Central memory CD8-positive, alpha-beta T cell (primary cell): ENCODE results near the gene PRKCD.

Source experiments
- ATAC-seq: fragments of 150-1000 bp; cut with Tn5 transposase; replicated peaks from 2 replicates; pipeline ENCODE4 v1.10.0; 2022; ENCODE audit warnings: mild to moderate bottlenecking, moderate FRiP score, moderate number of reproducible peaks; ENCODE audit not compliant: poor library complexity, severe bottlenecking; ENCODE audit errors: extremely low read depth
- DNase-seq, 2 donors: peaks; one replicate each; pipeline ENCODE4 v3.0.0; 2021; ENCODE audit warnings: low spot score in 2 of 2
- H3K27ac Mint-ChIP-seq: one replicate; pipeline ENCODE4 v1.8.0; 2022; ENCODE audit warnings: low read depth, mild to moderate bottlenecking, moderate library complexity, mixed read lengths
- H3K27me3 Mint-ChIP-seq: one replicate; pipeline ENCODE4 v1.8.0; 2022; ENCODE audit warnings: mixed read lengths
- H3K36me3 Mint-ChIP-seq: one replicate; pipeline ENCODE4 v1.8.0; 2022; ENCODE audit warnings: mild to moderate bottlenecking, moderate library complexity, mixed read lengths; ENCODE audit not compliant: insufficient read depth
- H3K4me1 Mint-ChIP-seq: one replicate; pipeline ENCODE4 v1.8.0; 2022; ENCODE audit warnings: mixed read lengths
- H3K4me3 Mint-ChIP-seq: one replicate; pipeline ENCODE4 v1.8.0; 2022; ENCODE audit warnings: mild to moderate bottlenecking, moderate library complexity, mixed read lengths
- H3K9me3 Mint-ChIP-seq: one replicate; pipeline ENCODE4 v1.8.0; 2022; ENCODE audit warnings: mixed read lengths

PRKCD gene

DNA sequence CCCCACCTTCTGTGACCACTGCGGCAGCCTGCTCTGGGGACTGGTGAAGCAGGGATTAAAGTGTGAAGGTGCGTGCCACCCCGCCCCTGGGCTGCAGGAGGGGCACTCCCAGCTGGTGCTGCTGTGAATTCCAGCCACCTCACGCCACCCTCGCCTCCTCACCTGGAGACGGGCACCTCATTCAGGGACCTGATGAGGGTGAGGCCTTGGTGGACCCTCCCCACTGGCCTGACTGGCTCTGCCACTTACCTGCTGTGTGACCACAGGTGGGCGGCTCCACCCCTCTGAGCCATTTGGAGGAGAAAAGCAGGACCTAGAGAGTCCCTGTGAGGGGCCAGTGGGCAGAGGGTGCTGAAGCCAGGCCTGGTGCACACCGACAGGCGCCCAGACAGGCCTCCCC is 22.5 kb downstream of the PRKCD start:
- Mint-ChIP-seq H3K36me3 (peaks cover 50% of the 10 kb centered on the region), H3K4me1 (peaks cover 5% of the 10 kb centered on the region), H3K4me3 (no peak overlapping the region), H3K27me3 (no peaks in the 10 kb centered on the region), H3K9me3 (no peaks in the 10 kb centered on the region), H3K27ac (no peak overlapping the region)
- no peak for DNase-seq
- no peak for ATAC-seq

DNA sequence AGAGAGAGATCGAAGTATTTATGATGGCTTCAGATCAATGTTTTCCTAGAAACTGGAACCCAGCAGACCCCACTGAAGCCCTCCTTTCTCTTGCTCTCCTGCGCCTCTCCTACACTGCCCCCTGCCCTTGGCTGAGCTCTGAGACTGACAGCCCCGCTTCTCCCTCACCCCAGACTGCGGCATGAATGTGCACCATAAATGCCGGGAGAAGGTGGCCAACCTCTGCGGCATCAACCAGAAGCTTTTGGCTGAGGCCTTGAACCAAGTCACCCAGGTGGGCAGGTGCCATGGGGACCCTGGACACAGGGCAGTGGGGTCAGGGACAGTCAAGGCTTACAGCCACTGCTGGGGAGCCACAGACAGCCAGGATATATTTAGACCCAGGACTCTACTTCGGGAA is 23.7 kb downstream of the PRKCD start:
- Mint-ChIP-seq H3K27me3 (no peaks in the 10 kb centered on the region), H3K4me1 (no peaks in the 10 kb centered on the region), H3K36me3 (peaks cover 49% of the 10 kb centered on the region), H3K4me3 (no peak overlapping the region), H3K27ac (peak overlapping the region; percentile 77), H3K9me3 (no peaks in the 10 kb centered on the region)
- ATAC-seq (no peak), DNase-seq (no peak)

DNA sequence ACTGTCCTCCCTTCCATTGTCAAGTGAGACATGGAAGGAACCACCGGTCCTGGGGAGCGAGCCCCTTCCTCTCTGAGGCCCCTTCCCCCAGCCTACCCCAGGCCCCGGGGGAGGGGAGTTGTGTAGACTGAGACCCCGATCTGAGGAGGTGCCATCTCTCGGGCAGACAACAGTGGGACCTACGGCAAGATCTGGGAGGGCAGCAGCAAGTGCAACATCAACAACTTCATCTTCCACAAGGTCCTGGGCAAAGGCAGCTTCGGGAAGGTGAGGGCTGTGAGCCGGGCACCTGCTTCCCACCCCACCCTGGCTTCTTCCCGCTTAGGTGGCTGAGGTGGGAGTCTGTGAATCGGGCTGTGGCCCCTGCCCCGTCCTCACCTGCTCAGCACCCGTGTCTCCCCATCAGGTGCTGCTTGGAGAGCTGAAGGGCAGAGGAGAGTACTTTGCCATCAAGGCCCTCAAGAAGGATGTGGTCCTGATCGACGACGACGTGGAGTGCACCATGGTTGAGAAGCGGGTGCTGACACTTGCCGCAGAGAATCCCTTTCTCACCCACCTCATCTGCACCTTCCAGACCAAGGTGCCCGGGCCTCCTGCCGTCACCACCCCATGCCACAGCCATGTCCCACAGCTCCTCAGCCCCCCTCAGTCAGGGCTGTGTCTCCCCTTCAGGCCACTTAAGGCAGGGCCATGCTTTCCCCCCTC is 24.9 kb downstream of the PRKCD start:
- H3K9me3 Mint-ChIP-seq: no peaks in the 10 kb centered on the region
- H3K27me3 Mint-ChIP-seq: no peaks in the 10 kb centered on the region
- no peak overlapping the region for H3K27ac Mint-ChIP-seq
- H3K36me3 Mint-ChIP-seq: peaks cover 53% of the 10 kb centered on the region
- no peak overlapping the region for H3K4me3 Mint-ChIP-seq
- H3K4me1 Mint-ChIP-seq: no peaks in the 10 kb centered on the region
- ATAC-seq (no peak), DNase-seq (no peak)

DNA sequence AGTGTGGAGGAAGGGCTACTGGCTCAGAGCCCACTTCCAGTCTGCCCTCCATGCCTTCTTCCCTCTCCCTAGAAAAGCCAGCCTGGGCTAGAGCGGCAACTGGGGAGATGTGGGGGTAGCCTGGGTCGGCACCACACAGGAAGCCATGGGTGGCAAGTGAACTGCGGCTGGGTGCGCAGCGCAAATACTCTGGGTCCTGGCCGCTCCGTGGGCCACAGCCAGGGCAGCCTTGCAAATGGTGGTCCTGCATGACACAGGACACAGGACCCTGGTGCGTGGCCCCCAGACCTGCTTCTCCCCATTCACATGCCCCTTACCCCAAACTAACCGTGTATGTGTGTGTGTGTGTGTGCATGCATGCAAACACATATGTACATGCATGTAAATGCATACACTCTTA is 25.7 kb downstream of the PRKCD start:
- H3K4me3 Mint-ChIP-seq: no peak overlapping the region
- no peaks in the 10 kb centered on the region for H3K4me1 Mint-ChIP-seq
- H3K27ac Mint-ChIP-seq: no peak overlapping the region
- no peaks in the 10 kb centered on the region for H3K9me3 Mint-ChIP-seq
- DNase-seq: no peak
- ATAC-seq: no peak
- no peaks in the 10 kb centered on the region for H3K27me3 Mint-ChIP-seq
- peaks cover 47% of the 10 kb centered on the region for H3K36me3 Mint-ChIP-seq

DNA sequence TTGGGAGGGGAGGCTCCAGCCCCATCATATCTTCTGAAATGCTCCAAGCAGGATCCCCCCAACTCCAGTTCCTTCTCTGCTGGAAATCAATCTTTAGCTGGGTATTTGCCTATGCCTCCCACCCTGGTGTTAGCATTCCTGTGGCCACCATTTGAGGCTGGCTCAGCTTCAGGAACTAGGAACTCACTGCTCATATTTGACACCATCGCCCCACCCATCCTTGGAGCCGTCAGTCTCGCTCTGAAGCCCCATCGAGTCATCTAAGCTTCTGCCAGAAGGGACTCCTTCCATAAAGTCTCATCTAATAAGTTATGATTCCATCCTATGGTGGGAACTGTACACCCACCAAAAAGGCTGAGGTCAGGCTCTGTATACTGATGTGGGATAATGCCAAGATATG is 26.4 kb downstream of the PRKCD start:
- no peak for DNase-seq
- Mint-ChIP-seq H3K27me3 (no peaks in the 10 kb centered on the region), H3K27ac (no peak overlapping the region), H3K9me3 (no peaks in the 10 kb centered on the region), H3K36me3 (peaks cover 46% of the 10 kb centered on the region), H3K4me3 (no peak overlapping the region), H3K4me1 (no peaks in the 10 kb centered on the region)
- ATAC-seq: no peak

DNA sequence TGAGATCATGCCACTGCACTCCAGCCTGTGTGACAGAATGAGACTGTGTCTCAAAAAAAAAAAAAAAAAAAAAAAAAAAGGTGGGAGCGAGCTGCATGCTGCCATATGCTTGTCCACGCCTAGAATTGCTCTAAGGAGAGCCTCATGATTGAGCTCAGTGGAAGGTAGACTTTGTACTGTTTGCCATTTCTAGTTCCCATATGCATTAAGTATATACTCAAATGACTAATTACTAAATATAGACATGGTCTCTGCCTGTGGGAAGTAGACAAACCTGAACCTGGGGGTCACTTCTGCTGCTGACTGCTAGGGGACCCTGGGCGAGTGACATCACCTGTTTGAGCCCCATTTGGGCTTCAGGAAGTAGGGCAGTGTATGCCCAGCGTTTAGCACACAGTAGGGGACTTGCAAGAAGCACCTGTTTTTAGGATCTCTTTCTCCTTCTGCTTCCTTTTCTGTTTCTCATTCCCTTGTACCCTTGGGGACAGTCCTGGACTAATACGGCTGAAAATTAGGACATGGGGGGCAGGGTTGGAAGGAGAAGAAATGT is 27.2 kb downstream of the PRKCD start:
- Mint-ChIP-seq H3K36me3 (peaks cover 52% of the 10 kb centered on the region), H3K27me3 (no peaks in the 10 kb centered on the region), H3K4me1 (peaks cover 6% of the 10 kb centered on the region), H3K9me3 (no peaks in the 10 kb centered on the region), H3K27ac (no peak overlapping the region), H3K4me3 (no peak overlapping the region)
- DNase-seq (no peak), ATAC-seq (no peak)

DNA sequence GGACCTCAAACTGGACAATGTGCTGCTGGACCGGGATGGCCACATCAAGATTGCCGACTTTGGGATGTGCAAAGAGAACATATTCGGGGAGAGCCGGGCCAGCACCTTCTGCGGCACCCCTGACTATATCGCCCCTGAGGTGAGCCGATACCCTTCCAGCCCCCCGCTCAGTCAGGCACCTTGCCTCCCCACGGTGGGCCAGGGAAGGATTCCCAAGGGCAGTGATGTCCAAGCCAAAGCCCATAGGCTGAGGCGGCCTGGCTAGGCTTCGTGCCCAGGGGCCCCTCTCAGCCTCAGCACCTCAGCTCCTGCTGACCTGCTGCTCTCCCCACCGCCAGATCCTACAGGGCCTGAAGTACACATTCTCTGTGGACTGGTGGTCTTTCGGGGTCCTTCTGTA is 27.7 kb downstream of the PRKCD start:
- Mint-ChIP-seq H3K36me3 (peaks cover 52% of the 10 kb centered on the region), H3K4me1 (peaks cover 6% of the 10 kb centered on the region), H3K9me3 (no peaks in the 10 kb centered on the region), H3K4me3 (no peak overlapping the region), H3K27ac (no peak overlapping the region), H3K27me3 (no peaks in the 10 kb centered on the region)
- ATAC-seq (no peak), DNase-seq (no peak)

DNA sequence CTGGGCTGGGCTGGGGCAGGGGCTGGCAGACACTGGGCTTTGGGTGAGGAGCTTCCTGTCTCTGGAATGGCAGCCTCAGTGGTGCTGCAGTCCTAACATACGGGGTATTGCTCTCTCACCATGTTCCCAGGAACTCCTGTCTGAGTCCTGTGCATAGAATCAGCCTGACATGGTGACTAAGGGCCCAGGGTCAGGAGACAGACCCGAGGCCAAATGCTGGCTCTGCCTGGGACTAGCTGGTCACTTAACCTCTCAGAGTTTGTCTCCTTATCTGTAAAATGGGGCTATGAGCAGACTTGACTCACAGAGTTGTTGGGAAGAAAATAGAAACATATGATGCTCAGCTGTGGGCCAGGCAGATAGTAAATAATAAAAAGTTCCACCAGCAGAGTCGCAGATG is 28.3 kb downstream of the PRKCD start:
- H3K4me1 Mint-ChIP-seq: peaks cover 6% of the 10 kb centered on the region
- H3K27ac Mint-ChIP-seq: no peak overlapping the region
- DNase-seq: no peak

DNA sequence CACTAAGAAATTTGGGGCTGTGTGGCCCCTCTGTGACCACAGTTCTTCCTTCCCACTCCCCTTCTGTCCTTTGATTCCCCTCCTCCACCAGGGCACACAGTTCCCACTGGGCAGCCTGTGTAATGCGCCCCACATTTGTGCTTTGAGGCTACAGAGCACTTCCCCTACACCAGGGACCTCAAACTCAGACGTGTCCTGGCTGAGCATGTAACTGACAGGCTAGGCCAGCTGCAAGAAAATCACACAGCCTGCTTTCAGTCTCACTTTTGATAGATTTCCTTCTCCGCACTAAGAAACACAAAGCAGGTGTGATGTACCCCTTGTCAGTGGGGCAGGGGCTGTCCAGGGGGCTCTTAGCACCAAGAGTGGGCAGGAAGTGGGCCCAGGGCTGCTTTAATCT is 29.6 kb downstream of the PRKCD start:
- Mint-ChIP-seq H3K27me3 (no peaks in the 10 kb centered on the region), H3K27ac (peak overlapping the region; percentile 51), H3K9me3 (no peaks in the 10 kb centered on the region), H3K36me3 (peaks cover 40% of the 10 kb centered on the region), H3K4me1 (peaks cover 14% of the 10 kb centered on the region), H3K4me3 (no peak overlapping the region)
- ATAC-seq (no peak), DNase-seq (no peak)

More for the DNA sequence above, 28.3 kb downstream of the PRKCD start:
- H3K4me3 Mint-ChIP-seq: no peak overlapping the region
- no peaks in the 10 kb centered on the region for H3K27me3 Mint-ChIP-seq
- H3K9me3 Mint-ChIP-seq: no peaks in the 10 kb centered on the region
- ATAC-seq: no peak
- peaks cover 47% of the 10 kb centered on the region for H3K36me3 Mint-ChIP-seq

DNA sequence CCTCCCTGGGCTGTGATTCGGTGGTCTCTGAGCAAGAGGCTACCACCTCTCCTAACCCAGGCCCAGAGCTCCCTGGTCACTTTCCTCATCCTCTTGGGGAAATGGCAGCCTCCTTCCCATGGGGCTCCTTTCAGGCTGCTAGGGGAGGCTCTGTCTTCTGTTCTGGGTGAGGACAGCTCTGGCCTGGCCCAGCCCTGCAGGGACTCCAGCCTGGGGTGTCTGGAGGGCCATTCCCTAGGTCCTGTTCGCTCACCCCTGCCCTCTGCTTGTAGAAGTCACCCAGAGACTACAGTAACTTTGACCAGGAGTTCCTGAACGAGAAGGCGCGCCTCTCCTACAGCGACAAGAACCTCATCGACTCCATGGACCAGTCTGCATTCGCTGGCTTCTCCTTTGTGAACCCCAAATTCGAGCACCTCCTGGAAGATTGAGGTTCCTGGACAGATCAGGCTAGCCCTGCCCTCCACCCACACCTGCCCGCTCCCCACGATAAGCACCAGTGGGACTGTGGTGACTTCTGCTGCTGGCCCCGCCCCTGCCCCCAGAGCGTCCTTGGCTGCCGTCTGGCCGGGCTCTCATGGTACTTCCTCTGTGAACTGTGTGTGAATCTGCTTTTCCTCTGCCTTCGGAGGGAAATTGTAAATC is 30.9 kb downstream of the PRKCD start:
- ATAC-seq (no peak), DNase-seq (no peak)
- Mint-ChIP-seq H3K27ac (no peak overlapping the region), H3K4me1 (peaks cover 14% of the 10 kb centered on the region), H3K4me3 (no peak overlapping the region), H3K36me3 (peaks cover 36% of the 10 kb centered on the region), H3K9me3 (no peaks in the 10 kb centered on the region), H3K27me3 (no peaks in the 10 kb centered on the region)

DNA sequence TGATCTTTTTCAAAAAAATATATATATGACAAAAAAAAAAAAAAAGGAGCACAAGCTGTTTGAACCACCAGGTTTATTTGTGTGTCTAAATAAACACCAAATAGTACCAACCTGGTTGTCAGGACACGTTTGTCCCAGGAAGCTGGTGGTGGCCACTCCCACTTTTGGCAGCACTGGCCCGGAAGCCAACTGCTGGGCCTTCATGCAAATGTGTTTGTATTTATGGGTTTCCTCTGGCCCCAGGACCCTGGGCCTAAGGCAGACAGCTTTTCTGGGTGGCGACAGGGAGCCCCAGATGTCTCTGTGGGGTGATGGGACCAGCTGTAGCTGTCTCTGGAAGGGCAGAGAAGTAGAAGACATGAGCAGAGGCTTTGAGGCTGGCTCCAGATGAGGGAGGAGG is 31.6 kb downstream of the PRKCD start:
- Mint-ChIP-seq H3K4me3 (no peak overlapping the region), H3K27me3 (no peaks in the 10 kb centered on the region), H3K4me1 (peaks cover 14% of the 10 kb centered on the region), H3K36me3 (peaks cover 32% of the 10 kb centered on the region), H3K27ac (peak overlapping the region; percentile 63), H3K9me3 (no peaks in the 10 kb centered on the region)
- ATAC-seq (no peak), DNase-seq (no peak)

DNA sequence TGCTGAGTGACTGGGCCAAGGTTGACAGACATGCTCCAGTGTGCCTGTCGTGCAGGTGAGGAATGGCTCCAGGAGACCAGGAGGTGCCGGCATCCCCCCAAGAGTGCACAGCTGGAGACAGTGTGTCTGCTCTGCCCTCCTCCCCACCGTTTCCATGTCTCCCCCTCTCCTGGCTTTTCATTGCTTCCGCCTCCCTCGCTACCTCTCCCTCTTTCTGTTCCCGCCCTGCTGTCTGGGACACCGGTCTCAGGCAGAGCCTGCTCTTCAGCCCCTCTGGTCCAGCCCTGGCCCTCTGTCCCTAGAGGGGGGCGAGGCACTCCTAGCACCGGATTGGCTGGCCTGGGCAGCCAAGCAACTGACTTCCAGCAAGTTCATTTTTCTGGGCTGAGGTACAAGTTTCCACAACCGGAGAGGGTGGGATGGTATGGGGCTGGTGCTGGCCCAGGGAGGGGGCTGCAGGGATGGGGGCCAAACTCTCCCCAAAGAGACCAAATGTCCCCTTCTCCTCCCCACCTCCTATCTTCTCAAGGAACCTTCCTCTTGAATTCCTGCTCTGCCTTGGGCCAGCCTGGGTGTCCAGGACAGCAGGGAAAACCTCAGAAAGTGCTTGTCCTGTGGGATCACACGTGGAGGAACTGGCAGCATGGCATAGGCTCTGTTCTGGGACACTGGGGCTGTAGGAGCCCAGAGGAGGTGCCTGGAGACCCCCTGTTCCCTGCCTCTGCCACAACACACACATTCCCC is 32.6 kb downstream of the PRKCD start:
- no peaks in the 10 kb centered on the region for H3K27me3 Mint-ChIP-seq
- ATAC-seq: no peak
- peaks cover 14% of the 10 kb centered on the region for H3K4me1 Mint-ChIP-seq
- H3K4me3 Mint-ChIP-seq: no peak overlapping the region
- no peaks in the 10 kb centered on the region for H3K9me3 Mint-ChIP-seq
- H3K27ac Mint-ChIP-seq: peak overlapping the region; percentile 63
- DNase-seq: no peak
- peaks cover 27% of the 10 kb centered on the region for H3K36me3 Mint-ChIP-seq
